Measurements from ENCODE around the gene USP47.

GRCh38 chr11:11810764-11811726 is 30.7 kb upstream of the USP47 start:
- TF ChIP-seq CTCF (conservative IDR thresholded peaks at IDR 0.05) (no peak), EZH2 (IDR thresholded peaks at IDR 0.05; ENCODE audit: low read depth) (no peak)

All from PC-9 (cell line).